A549 (cell line): Measurements from ENCODE around the gene NXF1. TPM values are rescaled to one million over a fixed set of nuclear protein-coding genes. Genes with fewer than 3 reads are reported as not detected.
A peak's percentile ranks its signal among the peaks of the same experiment; 100 is the strongest.
"Not testable (repeated sequence)": the region's sequence is repeated elsewhere in the genome, so short reads cannot be mapped to it uniquely, and the experiment has no call there.

Experiments
- ATAC-seq, 2 experiments: fragments of 200-7000 bp in 1 of 2; fragments of >200 bp in 1 of 2; cut with Nextera tagmentation in 1 of 2; cut with Tn5 transposase in 1 of 2; 3 replicates each; pipeline versions ENCODE4 v1.8.0 to v1.9.1; 2018 to 2020; ENCODE audit warnings: mild to moderate bottlenecking in 1 of 2, moderate library complexity in 1 of 2
- CTCF ChIA-PET: fragments of 300-600 bp; sonication (Branson Sonifier 250); formaldehyde crosslinking; extraction: SDS; loops from one replicate; lab custom pipeline; 2021; ENCODE audit warnings: antibody characterized with exemption, inconsistent platforms; lab: Yijun Ruan, JAX
- POLR2A ChIA-PET: fragments of 350-600 bp; formaldehyde crosslinking; extraction: SDS; loops from one replicate; lab custom pipeline; 2021; ENCODE audit warnings: antibody characterized with exemption, inconsistent platforms; lab: Yijun Ruan, JAX
- DNase-seq, 2 experiments: peaks; one replicate each; pipeline versions ENCODE4 v3.0.0 to v3.0.0-alpha.2; 2011 to 2016; ENCODE audit warnings: low read depth in 1 of 2, low spot score in 1 of 2
- FAIRE-seq: peaks from 2 replicates; lab custom pipeline; 2011; peaks lifted over from hg19 to GRCh38; lab: Jason Lieb, UNC
- H3K27ac ChIP-seq, 2 experiments: fragments of >200 bp; sonication (Bioruptor Twin); formaldehyde crosslinking; 3 replicates each; pipeline ENCODE4 v1.5.1; 2016 to 2017
- H3K4me1 ChIP-seq: fragments of >200 bp; sonication (Bioruptor Twin); formaldehyde crosslinking; 3 replicates; pipeline ENCODE4 v1.6.1; 2016
- H3K4me2 ChIP-seq: fragments of >200 bp; sonication (Bioruptor Twin); formaldehyde crosslinking; 3 replicates; pipeline ENCODE4 v1.6.1; 2016
- H3K4me3 ChIP-seq: fragments of >200 bp; sonication (Bioruptor Twin); formaldehyde crosslinking; 3 replicates; pipeline ENCODE4 v1.5.1; 2016
- H3K9me3 ChIP-seq: fragments of >200 bp; sonication (Bioruptor Twin); formaldehyde crosslinking; 3 replicates; pipeline ENCODE4 v1.6.1; 2016
- BHLHE40 ChIP-seq: IDR thresholded peaks from 2 replicates; pipeline ENCODE4 v1.6.1; 2012; ENCODE audit warnings: low read depth, low read length, inconsistent platforms
- CBX8 ChIP-seq: fragments of 200-600 bp; sonication (generic); IDR thresholded peaks from 2 replicates; pipeline ENCODE4 v1.6.1; 2016
- CHD2 ChIP-seq: fragments of 150-350 bp; IDR thresholded peaks from 2 replicates; pipeline ENCODE4 v1.6.1; 2014; ENCODE audit warnings: low read length; ENCODE audit not compliant: partially characterized antibody
- EHMT2 ChIP-seq: fragments of 200-600 bp; sonication (generic); IDR thresholded peaks from 2 replicates; pipeline ENCODE4 v1.6.1; 2016; ENCODE audit warnings: antibody characterized with exemption, low read depth, mild to moderate bottlenecking, moderate library complexity
- EP300 ChIP-seq, 2 experiments: fragments of >200 bp; sonication (Bioruptor Twin); formaldehyde crosslinking; IDR thresholded peaks; 2 replicates in 1 of 2; 3 replicates in 1 of 2; pipeline ENCODE4 v1.6.1; 2016 to 2017
- ESRRA ChIP-seq: fragments of 150-350 bp; IDR thresholded peaks from 2 replicates; pipeline ENCODE4 v1.6.1; 2014; ENCODE audit warnings: mild to moderate bottlenecking, low read length, borderline replicate concordance
- FOSL2 ChIP-seq, 2 experiments: fragments of 450-650 bp in 1 of 2; fragments of >200 bp in 1 of 2; sonication (Bioruptor Twin) in 1 of 2; formaldehyde crosslinking; IDR thresholded peaks; 2 replicates each; pipeline versions ENCODE4 v1.5.0 to v1.6.1; 2016 to 2020; ENCODE audit warnings: mild to moderate bottlenecking in 1 of 2, moderate library complexity in 1 of 2
- GATA3 ChIP-seq: IDR thresholded peaks from 2 replicates; pipeline ENCODE4 v1.6.1; 2012; ENCODE audit warnings: borderline replicate concordance
- HDAC2 ChIP-seq: fragments of 200-600 bp; sonication (generic); IDR thresholded peaks from 2 replicates; pipeline ENCODE4 v1.6.1; 2016
- KDM1A ChIP-seq: fragments of 200-600 bp; sonication (generic); IDR thresholded peaks from 2 replicates; pipeline ENCODE4 v1.6.1; 2016; ENCODE audit warnings: low read depth, mild to moderate bottlenecking
- MYC ChIP-seq: IDR thresholded peaks from 2 replicates; pipeline ENCODE4 v1.6.1; 2012; ENCODE audit warnings: mild to moderate bottlenecking, inconsistent platforms, low read length, improper control_type of control experiment, borderline replicate concordance
- NPAS2 ChIP-seq: fragments of 250-450 bp; sonication (Bioruptor Pico); IDR thresholded peaks from 2 replicates; pipeline ENCODE4 v1.8.0; 2022; ENCODE audit warnings: mild to moderate bottlenecking, moderate library complexity, borderline replicate concordance
- POLR2A ChIP-seq: IDR thresholded peaks from 2 replicates; pipeline ENCODE4 v1.6.1; 2012; ENCODE audit warnings: mild to moderate bottlenecking, low read length
- RCOR1 ChIP-seq: fragments of 150-350 bp; IDR thresholded peaks from 2 replicates; pipeline ENCODE4 v1.6.1; 2014; ENCODE audit warnings: antibody characterized with exemption, low read length, low read depth
- RFX5 ChIP-seq: fragments of 450-650 bp; IDR thresholded peaks from 2 replicates; pipeline ENCODE4 v1.7.1; 2014; ENCODE audit warnings: antibody characterized with exemption, mild to moderate bottlenecking, moderate library complexity
- RNF2 ChIP-seq: fragments of 200-600 bp; sonication (generic); IDR thresholded peaks from 2 replicates; pipeline ENCODE4 v1.6.1; 2016; ENCODE audit warnings: low read depth, mild to moderate bottlenecking, antibody characterized with exemption, moderate library complexity, borderline replicate concordance
- SREBF2 ChIP-seq: fragments of 450-650 bp; IDR thresholded peaks from 2 replicates; pipeline ENCODE4 v1.6.1; 2014; ENCODE audit warnings: mild to moderate bottlenecking, moderate library complexity
- TP53 ChIP-seq: fragments of 250-450 bp; sonication (Bioruptor Pico); IDR thresholded peaks from 2 replicates; pipeline ENCODE4 v1.5.0; 2021; ENCODE audit warnings: mild to moderate bottlenecking, moderate library complexity
- ZC3H11A ChIP-seq: fragments of 450-650 bp; IDR thresholded peaks from 2 replicates; pipeline ENCODE4 v1.6.1; 2014; ENCODE audit warnings: antibody characterized with exemption, mild to moderate bottlenecking
- WGBS: methylation state at CpG from one replicate; pipeline ENCODE4 v1.1.6; 2017; ENCODE audit errors: missing lambda C conversion rate; 5-methylcytosine and 5-hydroxymethylcytosine counted together
- polyA plus RNA-seq, 4 experiments: library from polyadenylated mRNA; depleted of rRNA in 3 of 4; stranded (reverse); fragments of >200 nt; fragmentation: RNase III in 1 of 4; extraction: RNeasy Plus Mini Kit Qiagen cat#74134 plus additional on column Dnase treatment in 1 of 4; gene quantifications; 2 replicates in 3 of 4; 3 replicates in 1 of 4; pipeline ENCODE4 v1.2.3, GENCODE V29; 2011 to 2017
- TF ChIP-seq, protein P1 (sequence below): fragments of 250-450 bp; sonication (Bioruptor Pico); IDR thresholded peaks from 2 replicates; pipeline ENCODE4 v1.5.0; 2020; ENCODE audit warnings: low read depth, mild to moderate bottlenecking, moderate library complexity
- TF ChIP-seq, protein P2 (sequence below): IDR thresholded peaks from 2 replicates; pipeline ENCODE4 v1.6.1; 2012; ENCODE audit warnings: low read depth, borderline replicate concordance
- TF ChIP-seq, protein P3 (sequence below): IDR thresholded peaks from 2 replicates; pipeline ENCODE4 v1.6.1; 2012
- TF ChIP-seq, protein P4 (sequence below): fragments of >200 bp; sonication (Bioruptor Twin); formaldehyde crosslinking; IDR thresholded peaks from 3 replicates; pipeline ENCODE4 v1.6.1; 2016
- TF ChIP-seq, protein P5 (sequence below): fragments of 250-450 bp; sonication (Bioruptor Pico); IDR thresholded peaks from 2 replicates; pipeline ENCODE4 v1.5.0; 2021; ENCODE audit warnings: mild to moderate bottlenecking, moderate library complexity, borderline replicate concordance
- TF ChIP-seq, protein P6 (sequence below): fragments of >200 bp; sonication (Bioruptor Twin); formaldehyde crosslinking; IDR thresholded peaks from 2 replicates; pipeline ENCODE4 v1.6.1; 2016
- TF ChIP-seq, protein P7 (sequence below): fragments of 450-650 bp; IDR thresholded peaks from 2 replicates; pipeline ENCODE4 v1.6.1; 2014; ENCODE audit warnings: antibody characterized with exemption

Gene NXF1
- polyA plus RNA-seq, 2 of the 4 experiments (the other 2 are of a cell fraction), result 35.5 to 47.7 TPM

DNA sequence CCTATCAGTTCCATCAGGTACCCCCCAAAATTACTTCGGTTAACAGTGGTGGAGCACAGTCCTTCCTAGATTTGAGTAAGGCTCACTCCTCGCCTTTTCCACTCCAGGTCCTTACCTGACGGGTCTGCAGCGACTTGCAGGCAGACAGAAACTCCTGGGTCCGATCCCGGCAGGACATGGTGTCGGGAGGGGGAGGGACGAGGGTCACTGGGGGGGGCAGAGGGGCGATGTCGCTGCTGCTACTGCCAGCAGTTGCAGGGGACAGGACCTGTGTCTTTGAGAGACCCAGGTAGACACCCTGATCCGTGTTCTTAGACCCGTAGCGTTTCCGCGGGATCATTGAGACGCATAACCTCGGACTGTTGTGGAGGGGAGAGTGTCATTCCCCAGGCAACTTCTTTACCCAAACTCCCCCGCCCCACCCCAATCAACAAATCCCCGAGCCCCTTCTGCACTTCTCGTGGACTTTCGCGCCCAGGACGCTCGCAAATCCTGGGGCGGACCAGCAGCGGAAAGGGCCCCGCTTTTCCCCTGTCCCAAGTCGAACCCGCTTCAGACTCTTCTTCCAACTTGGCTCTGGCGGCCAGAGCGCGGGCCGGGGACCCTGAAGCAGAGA, 25.8 kb upstream of the NXF1 start:
- TF ChIP-seq EHMT2 (no peak), ESRRA (no peak), MYC (no peak), POLR2A (no peak), RNF2 (no peak), CBX8 (no peak), KDM1A (no peak), NPAS2 (CRISPR knock-in tag) (no peak), ZC3H11A (no peak)
- TF ChIP-seq, protein P1, sequence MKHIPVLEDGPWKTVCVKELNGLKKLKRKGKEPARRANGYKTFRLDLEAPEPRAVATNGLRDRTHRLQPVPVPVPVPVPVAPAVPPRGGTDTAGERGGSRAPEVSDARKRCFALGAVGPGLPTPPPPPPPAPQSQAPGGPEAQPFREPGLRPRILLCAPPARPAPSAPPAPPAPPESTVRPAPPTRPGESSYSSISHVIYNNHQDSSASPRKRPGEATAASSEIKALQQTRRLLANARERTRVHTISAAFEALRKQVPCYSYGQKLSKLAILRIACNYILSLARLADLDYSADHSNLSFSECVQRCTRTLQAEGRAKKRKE (CRISPR knock-in tag), result no peak
- TF ChIP-seq, protein P2, sequence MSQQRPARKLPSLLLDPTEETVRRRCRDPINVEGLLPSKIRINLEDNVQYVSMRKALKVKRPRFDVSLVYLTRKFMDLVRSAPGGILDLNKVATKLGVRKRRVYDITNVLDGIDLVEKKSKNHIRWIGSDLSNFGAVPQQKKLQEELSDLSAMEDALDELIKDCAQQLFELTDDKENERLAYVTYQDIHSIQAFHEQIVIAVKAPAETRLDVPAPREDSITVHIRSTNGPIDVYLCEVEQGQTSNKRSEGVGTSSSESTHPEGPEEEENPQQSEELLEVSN, result no peak
- TF ChIP-seq, protein P3, sequence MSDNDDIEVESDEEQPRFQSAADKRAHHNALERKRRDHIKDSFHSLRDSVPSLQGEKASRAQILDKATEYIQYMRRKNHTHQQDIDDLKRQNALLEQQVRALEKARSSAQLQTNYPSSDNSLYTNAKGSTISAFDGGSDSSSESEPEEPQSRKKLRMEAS, result no peak
- TF ChIP-seq, protein P4, sequence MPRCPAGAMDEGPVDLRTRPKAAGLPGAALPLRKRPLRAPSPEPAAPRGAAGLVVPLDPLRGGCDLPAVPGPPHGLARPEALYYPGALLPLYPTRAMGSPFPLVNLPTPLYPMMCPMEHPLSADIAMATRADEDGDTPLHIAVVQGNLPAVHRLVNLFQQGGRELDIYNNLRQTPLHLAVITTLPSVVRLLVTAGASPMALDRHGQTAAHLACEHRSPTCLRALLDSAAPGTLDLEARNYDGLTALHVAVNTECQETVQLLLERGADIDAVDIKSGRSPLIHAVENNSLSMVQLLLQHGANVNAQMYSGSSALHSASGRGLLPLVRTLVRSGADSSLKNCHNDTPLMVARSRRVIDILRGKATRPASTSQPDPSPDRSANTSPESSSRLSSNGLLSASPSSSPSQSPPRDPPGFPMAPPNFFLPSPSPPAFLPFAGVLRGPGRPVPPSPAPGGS, result no peak
- TF ChIP-seq, protein P5, sequence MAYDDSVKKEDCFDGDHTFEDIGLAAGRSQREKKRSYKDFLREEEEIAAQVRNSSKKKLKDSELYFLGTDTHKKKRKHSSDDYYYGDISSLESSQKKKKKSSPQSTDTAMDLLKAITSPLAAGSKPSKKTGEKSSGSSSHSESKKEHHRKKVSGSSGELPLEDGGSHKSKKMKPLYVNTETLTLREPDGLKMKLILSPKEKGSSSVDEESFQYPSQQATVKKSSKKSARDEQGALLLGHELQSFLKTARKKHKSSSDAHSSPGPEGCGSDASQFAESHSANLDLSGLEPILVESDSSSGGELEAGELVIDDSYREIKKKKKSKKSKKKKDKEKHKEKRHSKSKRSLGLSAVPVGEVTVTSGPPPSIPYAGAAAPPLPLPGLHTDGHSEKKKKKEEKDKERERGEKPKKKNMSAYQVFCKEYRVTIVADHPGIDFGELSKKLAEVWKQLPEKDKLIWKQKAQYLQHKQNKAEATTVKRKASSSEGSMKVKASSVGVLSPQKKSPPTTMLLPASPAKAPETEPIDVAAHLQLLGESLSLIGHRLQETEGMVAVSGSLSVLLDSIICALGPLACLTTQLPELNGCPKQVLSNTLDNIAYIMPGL (CRISPR knock-in tag), result no peak
- peak overlapping the region; percentile 96 for H3K4me2 ChIP-seq
- peaks cover 18% of the 10 kb centered on the region for H3K4me1 ChIP-seq
- peak in 1 of 2 experiments; percentile 13; a peak in 2 of 6 replicates for ATAC-seq
- no peaks in the 10 kb centered on the region for H3K9me3 ChIP-seq
- DNase-seq, result no peak
- POLR2A ChIA-PET, result interaction anchor here (0.6 to 2.2 kb wide), 12 partner anchors 10 to 122 kb away, joined by 3 to 52 read pairs (median 6); partner anchors contain the start of genes HNRNPUL2, SLC3A2, TMEM179B and ZBTB3
- no peak for FAIRE-seq
- CTCF ChIA-PET, result interaction anchor here (1.0 to 3.0 kb wide), 2 partner anchors 44 kb away, joined by 4 to 16 read pairs; partner anchors contain the start of gene TMEM179B
- 11% methylated on average over 16 of the region's 33 CpGs for WGBS
- H3K4me3 ChIP-seq, result peak overlapping the region; percentile 85
- peak overlapping the region; percentile 91 to 94 for H3K27ac ChIP-seq

DNA sequence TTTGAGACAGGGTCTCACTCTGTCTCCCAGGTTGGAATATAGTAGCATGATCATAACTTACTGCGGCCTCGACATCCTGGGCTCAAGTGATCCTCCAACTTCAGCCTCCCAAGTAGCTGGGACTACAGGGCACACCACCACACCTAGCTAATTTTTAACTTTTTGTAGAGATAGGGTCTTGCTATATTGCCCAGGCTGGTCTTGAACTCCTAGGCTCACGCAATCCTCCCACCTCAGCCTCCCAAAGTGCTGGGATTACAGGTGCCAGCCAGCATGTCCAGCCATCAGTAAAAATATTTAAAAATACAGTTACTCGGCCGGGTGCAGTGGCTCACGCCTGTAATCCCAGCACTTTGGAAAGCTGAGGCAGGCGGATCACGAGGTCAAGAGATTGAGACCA, 22.9 kb upstream of the NXF1 start:
- not testable (repeated sequence) for H3K4me3 ChIP-seq, DNase-seq, FAIRE-seq, H3K9me3 ChIP-seq, H3K27ac ChIP-seq, H3K4me2 ChIP-seq, ATAC-seq
- 94% methylated on average over 8 of the region's 8 CpGs for WGBS
- H3K4me1 ChIP-seq, result peaks cover 13% of the 10 kb centered on the region
- ChIA-PET POLR2A (interaction anchor here (1.2 to 2.1 kb wide), 2 partner anchors 21 to 75 kb away, joined by 3 to 11 read pairs; no protein-coding TSS in a partner anchor), CTCF (interaction anchor here (1.0 to 4.2 kb wide), 6 partner anchors 12 to 56 kb away, joined by 3 to 17 read pairs (median 6); partner anchors contain the start of gene NXF1)

DNA sequence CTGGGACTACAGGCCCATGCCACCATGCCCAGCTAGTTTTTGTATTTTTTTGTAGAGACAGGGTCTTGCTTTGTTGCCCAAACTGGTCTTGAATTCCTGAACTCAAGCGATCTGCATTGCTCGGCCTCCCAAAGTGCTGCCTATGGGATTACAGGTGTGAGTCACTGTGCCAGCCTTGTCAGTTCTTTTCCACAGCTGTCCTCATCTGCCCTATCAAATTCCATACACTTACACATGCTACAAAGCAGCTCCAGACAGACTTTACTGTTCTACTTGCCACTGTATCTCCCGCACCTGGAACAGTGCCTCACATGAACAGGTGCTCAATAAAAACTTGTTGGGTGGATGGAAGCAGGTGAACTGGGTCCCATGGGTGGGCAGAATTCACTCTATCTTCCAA, 18.4 kb upstream of the NXF1 start:
- 95% methylated on average over 3 of the region's 3 CpGs for WGBS
- H3K27ac ChIP-seq, result no peak overlapping the region
- DNase-seq (no peak), FAIRE-seq (no peak), ATAC-seq (no peak)
- H3K9me3 ChIP-seq, result no peaks in the 10 kb centered on the region
- POLR2A ChIA-PET, result no interaction called here
- H3K4me3 ChIP-seq, result no peak overlapping the region
- no peaks in the 10 kb centered on the region for H3K4me1 ChIP-seq
- H3K4me2 ChIP-seq, result no peak overlapping the region
- CTCF ChIA-PET, result interaction anchor here (0.6 to 1.4 kb wide), 8 partner anchors 9 to 158 kb away, joined by 3 to 5 read pairs (median 3); partner anchors contain the start of gene TEX54
- TF ChIP-seq RCOR1 (no peak), GATA3 (no peak), FOSL2 (IDR thresholded peaks at IDR 0.05) (no peak), FOSL2 (CRISPR knock-in tag; IDR thresholded peaks at IDR 0.05) (no peak), RFX5 (no peak), MYC (no peak), EP300 (IDR thresholded peaks at IDR 0.05) (no peak), CHD2 (no peak), RNF2 (no peak), SREBF2 (no peak), TP53 (CRISPR knock-in tag) (no peak), BHLHE40 (no peak), ZC3H11A (no peak), HDAC2 (no peak)
- TF ChIP-seq, protein P1 (CRISPR knock-in tag), result no peak
- TF ChIP-seq, protein P6, sequence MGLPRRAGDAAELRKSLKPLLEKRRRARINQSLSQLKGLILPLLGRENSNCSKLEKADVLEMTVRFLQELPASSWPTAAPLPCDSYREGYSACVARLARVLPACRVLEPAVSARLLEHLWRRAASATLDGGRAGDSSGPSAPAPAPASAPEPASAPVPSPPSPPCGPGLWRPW, result no peak
- TF ChIP-seq, protein P7, sequence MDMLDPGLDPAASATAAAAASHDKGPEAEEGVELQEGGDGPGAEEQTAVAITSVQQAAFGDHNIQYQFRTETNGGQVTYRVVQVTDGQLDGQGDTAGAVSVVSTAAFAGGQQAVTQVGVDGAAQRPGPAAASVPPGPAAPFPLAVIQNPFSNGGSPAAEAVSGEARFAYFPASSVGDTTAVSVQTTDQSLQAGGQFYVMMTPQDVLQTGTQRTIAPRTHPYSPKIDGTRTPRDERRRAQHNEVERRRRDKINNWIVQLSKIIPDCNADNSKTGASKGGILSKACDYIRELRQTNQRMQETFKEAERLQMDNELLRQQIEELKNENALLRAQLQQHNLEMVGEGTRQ, result no peak
